Osteocyte (in vitro differentiated cells): ENCODE results near the gene EFCAB8. TPM values are rescaled to one million over a fixed set of nuclear protein-coding genes. Genes with fewer than 3 reads are reported as not detected.

Experiments
- DNase-seq: peaks from one replicate; pipeline ENCODE4 v3.0.0; 2021; ENCODE audit warnings: mixed read lengths; ENCODE audit not compliant: unreplicated experiment; ENCODE audit errors: extremely low spot score
- H3K27ac Mint-ChIP-seq: one replicate; pipeline ENCODE4 v1.8.0; 2021; ENCODE audit warnings: mild to moderate bottlenecking, mixed read lengths; ENCODE audit not compliant: unreplicated experiment
- H3K27me3 Mint-ChIP-seq: one replicate; pipeline ENCODE4 v1.8.0; 2021; ENCODE audit warnings: mixed read lengths; ENCODE audit not compliant: unreplicated experiment
- H3K36me3 Mint-ChIP-seq: one replicate; pipeline ENCODE4 v1.8.0; 2021; ENCODE audit warnings: mixed read lengths; ENCODE audit not compliant: unreplicated experiment
- H3K4me1 Mint-ChIP-seq: one replicate; pipeline ENCODE4 v1.8.0; 2021; ENCODE audit warnings: mixed read lengths; ENCODE audit not compliant: unreplicated experiment
- H3K4me3 Mint-ChIP-seq: one replicate; pipeline ENCODE4 v1.8.0; 2021; ENCODE audit warnings: mild to moderate bottlenecking, moderate library complexity, mixed read lengths; ENCODE audit not compliant: unreplicated experiment
- H3K9me3 Mint-ChIP-seq: one replicate; pipeline ENCODE4 v1.8.0; 2021; ENCODE audit warnings: mixed read lengths; ENCODE audit not compliant: unreplicated experiment
- total RNA-seq: library from RNA; stranded (reverse); gene quantifications from 2 replicates; pipeline ENCODE4 v1.2.1, GENCODE V29; 2021
- TF ChIP-seq, protein P1 (sequence below): fragments of 200-600 bp; sonication (generic); IDR thresholded peaks from 2 replicates; pipeline ENCODE4 v1.5.0; 2021; ENCODE audit warnings: antibody characterized with exemption, mild to moderate bottlenecking, moderate library complexity

The EFCAB8 gene
- total RNA-seq, 1 donor from 2014 or later: 0.64 TPM

DNA sequence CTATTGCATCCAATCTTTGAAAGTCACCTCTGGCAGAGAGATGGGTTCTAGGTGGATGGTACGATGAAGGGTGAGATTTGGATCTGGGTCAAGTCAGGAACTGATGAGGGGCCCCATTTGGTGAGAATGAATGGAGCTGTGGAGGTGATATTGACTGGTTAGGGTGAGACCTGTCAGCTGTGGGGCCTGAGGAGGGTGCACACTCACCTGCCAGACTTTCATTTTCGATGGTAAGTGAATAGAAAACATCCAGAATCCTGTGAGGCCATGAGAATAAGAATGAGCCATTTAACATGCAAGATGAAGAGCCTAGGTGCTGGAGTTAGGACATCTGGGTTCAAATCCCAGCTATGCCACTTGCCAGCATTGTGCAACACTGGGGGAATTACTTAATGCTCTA, 138.7 kb downstream of the EFCAB8 start:
- Mint-ChIP-seq H3K4me3 (no peak overlapping the region), H3K27me3 (peaks cover 5% of the 10 kb centered on the region), H3K36me3 (no peaks in the 10 kb centered on the region), H3K9me3 (peaks cover 3% of the 10 kb centered on the region), H3K27ac (no peak overlapping the region), H3K4me1 (no peaks in the 10 kb centered on the region)
- TF ChIP-seq, protein P1, sequence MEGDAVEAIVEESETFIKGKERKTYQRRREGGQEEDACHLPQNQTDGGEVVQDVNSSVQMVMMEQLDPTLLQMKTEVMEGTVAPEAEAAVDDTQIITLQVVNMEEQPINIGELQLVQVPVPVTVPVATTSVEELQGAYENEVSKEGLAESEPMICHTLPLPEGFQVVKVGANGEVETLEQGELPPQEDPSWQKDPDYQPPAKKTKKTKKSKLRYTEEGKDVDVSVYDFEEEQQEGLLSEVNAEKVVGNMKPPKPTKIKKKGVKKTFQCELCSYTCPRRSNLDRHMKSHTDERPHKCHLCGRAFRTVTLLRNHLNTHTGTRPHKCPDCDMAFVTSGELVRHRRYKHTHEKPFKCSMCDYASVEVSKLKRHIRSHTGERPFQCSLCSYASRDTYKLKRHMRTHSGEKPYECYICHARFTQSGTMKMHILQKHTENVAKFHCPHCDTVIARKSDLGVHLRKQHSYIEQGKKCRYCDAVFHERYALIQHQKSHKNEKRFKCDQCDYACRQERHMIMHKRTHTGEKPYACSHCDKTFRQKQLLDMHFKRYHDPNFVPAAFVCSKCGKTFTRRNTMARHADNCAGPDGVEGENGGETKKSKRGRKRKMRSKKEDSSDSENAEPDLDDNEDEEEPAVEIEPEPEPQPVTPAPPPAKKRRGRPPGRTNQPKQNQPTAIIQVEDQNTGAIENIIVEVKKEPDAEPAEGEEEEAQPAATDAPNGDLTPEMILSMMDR: no peak
- no peak for DNase-seq

DNA sequence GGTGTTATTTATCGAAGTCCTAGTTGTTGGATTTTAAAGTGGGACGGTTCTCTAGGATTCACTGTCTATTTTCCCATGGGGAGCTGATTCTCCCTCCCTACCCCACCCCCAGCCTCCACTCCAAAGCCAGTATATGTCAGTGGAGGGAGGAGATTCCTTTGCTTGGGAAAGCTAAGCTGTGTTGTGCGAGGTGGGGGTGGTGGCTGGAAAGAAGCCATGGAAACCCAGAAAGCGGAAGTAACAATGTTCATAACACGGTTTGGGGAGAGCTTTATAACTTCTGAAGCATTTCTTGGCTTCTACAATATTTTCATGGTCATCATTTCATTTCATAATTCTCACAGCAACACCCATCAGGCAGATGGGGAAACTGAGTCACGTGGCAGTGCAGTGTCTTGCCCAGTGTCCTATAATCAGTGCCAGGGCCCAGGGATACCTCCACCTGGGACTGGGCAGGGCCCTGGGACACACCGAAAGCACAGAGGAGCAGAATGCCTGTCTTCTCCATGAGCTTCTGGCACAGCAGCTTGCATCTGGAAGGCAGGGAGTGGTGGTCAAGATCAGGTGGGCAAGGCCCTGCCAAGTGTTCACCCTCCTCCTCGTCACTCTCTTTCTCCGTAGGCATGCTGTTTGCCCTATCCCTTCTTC, 141.0 kb downstream of the EFCAB8 start:
- H3K27ac Mint-ChIP-seq: no peak overlapping the region
- no peak overlapping the region for H3K4me3 Mint-ChIP-seq
- peaks cover 2% of the 10 kb centered on the region for H3K27me3 Mint-ChIP-seq
- DNase-seq: no peak
- H3K36me3 Mint-ChIP-seq: no peaks in the 10 kb centered on the region
- no peaks in the 10 kb centered on the region for H3K9me3 Mint-ChIP-seq
- H3K4me1 Mint-ChIP-seq: no peaks in the 10 kb centered on the region
- TF ChIP-seq, protein P1: no peak

- no peak overlapping the region for H3K4me3 Mint-ChIP-seq
- no peak overlapping the region for H3K27ac Mint-ChIP-seq
- H3K9me3 Mint-ChIP-seq: peaks cover 5% of the 10 kb centered on the region
- no peaks in the 10 kb centered on the region for H3K36me3 Mint-ChIP-seq
- H3K4me1 Mint-ChIP-seq: no peaks in the 10 kb centered on the region
- DNase-seq: no peak
- peaks cover 2% of the 10 kb centered on the region for H3K27me3 Mint-ChIP-seq
- TF ChIP-seq, protein P1: no peak
These were observed 142.2 kb downstream of the EFCAB8 start for GRCh38 chr20:33000802-33001466.

GRCh38 chr20:33002087-33002808, 143.5 kb downstream of the EFCAB8 start:
- Mint-ChIP-seq H3K4me1 (no peaks in the 10 kb centered on the region), H3K27me3 (peaks cover 2% of the 10 kb centered on the region), H3K9me3 (peaks cover 5% of the 10 kb centered on the region), H3K4me3 (no peak overlapping the region), H3K27ac (no peak overlapping the region), H3K36me3 (no peaks in the 10 kb centered on the region)
- TF ChIP-seq, protein P1: no peak
- DNase-seq: no peak

GRCh38 chr20:33004141-33004751, 145.5 kb downstream of the EFCAB8 start, which contains the start of gene SUN5:
SUN5 (minus strand) TSS chr20:33004433; CDS start chr20:33004340, 93 bp downstream.
- H3K27me3 Mint-ChIP-seq: peaks cover 2% of the 10 kb centered on the region
- DNase-seq: no peak

More at GRCh38 chr20:33004141-33004751, 145.5 kb downstream of the EFCAB8 start, which contains the start of gene SUN5:
- Mint-ChIP-seq H3K4me3 (no peak within 1 kb of the TSS), H3K4me1 (no peaks in the 10 kb centered on the region), H3K27ac (no peak within 1 kb of the TSS), H3K9me3 (peaks cover 5% of the 10 kb centered on the region), H3K36me3 (no peaks in the 10 kb centered on the region)
- TF ChIP-seq, protein P1: no peak
